ENCODE results near the gene POLE4.

- TF ChIP-seq CTCF (IDR thresholded peaks at IDR 0.05) (no peak), POLR2AphosphoS5 (IDR thresholded peaks at IDR 0.05) (no peak)
Measured at GRCh38 chr2:74921236-74921736, 37.2 kb upstream of the POLE4 start.
